GM19395 (cell line): ENCODE measurements around the gene UBE2J1.
A peak's percentile ranks its signal among the peaks of the same experiment; 100 is the strongest.
"Not testable (repeated sequence)": the region's sequence is repeated elsewhere in the genome, so short reads cannot be mapped to it uniquely, and the experiment has no call there.

Experiments
- ATAC-seq: cut with Tn5 transposase; IDR thresholded peaks from one replicate; pipeline ENCODE4 v1.9.1; 2021; ENCODE audit warnings: mild to moderate bottlenecking, moderate library complexity; ENCODE audit not compliant: unreplicated experiment

The UBE2J1 gene, protein sequence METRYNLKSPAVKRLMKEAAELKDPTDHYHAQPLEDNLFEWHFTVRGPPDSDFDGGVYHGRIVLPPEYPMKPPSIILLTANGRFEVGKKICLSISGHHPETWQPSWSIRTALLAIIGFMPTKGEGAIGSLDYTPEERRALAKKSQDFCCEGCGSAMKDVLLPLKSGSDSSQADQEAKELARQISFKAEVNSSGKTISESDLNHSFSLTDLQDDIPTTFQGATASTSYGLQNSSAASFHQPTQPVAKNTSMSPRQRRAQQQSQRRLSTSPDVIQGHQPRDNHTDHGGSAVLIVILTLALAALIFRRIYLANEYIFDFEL

DNA sequence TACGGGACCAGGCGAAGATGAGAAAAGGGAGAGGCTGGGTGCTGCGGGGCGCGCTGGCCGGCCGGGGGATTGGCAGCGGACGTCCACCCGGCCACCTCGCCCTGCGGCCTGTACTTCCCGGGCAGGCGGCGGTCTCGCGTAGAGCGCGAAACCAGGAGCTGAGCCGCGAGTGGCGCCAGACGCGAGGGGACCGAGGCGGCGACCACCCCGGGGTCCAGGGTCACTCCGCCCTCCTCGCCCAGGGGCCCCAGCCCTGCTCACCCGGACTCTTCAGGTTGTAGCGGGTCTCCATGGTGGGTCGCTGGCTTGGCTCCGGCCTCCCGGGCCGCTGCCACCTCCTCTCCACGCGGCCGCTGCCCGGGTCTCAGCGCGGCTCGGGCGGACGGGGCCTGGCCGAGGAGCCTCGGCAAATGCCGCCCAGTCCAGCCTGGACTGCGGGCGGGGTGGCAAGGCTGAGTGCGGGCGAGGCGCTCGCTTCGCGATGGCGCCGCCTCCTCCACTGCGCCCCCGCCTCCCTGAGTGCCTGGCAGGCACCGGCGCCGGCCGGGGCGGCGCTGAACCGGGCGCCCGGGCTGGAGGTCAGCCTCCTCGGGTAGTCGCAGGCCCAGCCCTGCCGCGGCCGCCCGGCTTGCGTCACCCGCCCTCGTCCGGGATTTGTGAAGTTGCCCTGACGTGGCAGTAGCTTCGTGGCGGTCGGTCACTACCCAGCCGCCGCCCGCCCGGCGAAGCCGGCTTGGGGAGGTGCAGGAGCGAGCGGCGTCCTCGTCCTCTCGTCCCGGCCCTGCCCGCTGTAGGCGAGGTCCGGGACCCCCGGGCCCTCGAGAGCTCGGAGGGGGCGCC is at the start of gene UBE2J1:
Gene UBE2J1 (minus strand): TSS at position 445 of the 840 bp plus-strand sequence. CDS start 153 bp downstream, at position 292.
- ATAC-seq = peak; percentile 33

GRCh38 chr6:89400912-89401399 is 48.4 kb upstream of the UBE2J1 start:
- no peak for ATAC-seq

GRCh38 chr6:89400050-89400449 is 47.5 kb upstream of the UBE2J1 start:
- no peak for ATAC-seq

GRCh38 chr6:89398762-89399525 is 46.4 kb upstream of the UBE2J1 start:
- ATAC-seq = no peak

- not testable (repeated sequence) for ATAC-seq
Observed at GRCh38 chr6:89397884-89398283, 45.4 kb upstream of the UBE2J1 start.

DNA sequence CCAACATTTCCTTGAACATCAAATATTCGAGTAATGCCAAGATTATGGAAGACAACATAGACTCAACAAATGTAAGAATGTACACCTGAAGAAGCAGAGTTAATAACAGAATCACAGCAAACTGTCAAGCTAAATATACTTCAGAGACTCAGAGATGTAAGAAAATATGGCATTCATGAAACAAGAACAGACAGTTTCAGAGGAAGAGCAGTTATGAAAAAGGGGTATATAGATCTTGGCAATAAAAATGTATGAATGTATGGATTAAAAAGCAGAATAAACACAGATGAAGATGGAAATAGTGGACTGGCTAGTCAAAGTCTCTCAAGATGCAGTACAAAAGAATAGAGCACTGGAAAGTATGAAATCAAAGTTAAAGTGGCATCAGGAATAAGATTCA is 41.1 kb upstream of the UBE2J1 start:
- ATAC-seq = no peak

DNA sequence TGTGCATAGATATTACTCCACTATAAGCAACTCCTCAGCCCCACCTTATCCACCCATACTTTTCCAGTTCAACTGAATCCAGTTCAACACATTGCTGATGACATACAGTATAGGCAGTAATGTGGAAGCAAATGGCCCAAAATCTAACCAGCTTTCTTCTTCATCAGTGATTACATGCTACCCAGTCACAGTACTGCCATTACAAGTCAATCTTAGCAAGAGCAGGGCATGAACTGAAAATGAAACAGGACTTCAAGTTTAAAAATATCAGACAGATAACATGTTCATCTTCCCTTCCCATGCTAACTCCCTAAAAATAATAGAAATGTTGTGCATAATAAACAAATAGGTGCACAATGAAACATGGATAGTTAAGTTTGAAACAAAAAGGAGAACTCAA is 40.3 kb upstream of the UBE2J1 start:
- ATAC-seq = no peak

- ATAC-seq = no peak
Observed at GRCh38 chr6:89388846-89389245, 36.3 kb upstream of the UBE2J1 start.

DNA sequence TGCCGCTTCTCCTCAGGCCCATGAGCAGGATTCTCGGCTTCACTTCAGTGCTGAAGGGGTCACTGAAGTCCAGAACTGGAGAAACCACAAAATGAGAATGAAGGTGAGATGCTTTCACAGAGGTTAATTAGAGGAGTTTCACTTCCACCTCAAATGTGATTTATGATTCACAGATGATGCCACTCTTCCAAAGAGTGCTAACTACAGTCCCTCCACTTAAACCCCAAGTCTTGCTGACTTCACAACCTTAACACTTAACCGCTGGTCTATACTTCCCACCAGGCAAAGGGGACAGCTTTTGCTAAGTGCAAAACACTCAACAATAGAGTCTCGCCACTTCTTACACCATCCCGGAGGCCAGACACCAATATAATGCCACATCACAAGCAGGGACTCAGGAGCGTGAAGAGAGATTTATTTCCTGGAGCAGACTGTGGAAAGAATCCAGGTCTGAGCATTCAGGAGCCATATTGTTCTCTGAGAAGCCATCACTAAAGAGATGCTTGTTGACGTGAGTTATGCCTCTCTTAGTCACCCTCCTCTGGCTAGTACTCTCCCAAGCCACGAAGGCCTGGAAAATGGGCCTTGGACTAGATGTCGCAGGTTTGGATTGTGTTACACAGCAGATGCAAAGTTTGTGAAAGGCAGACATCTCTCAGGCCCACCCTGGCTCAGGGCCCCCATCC is 35.1 kb upstream of the UBE2J1 start:
- ATAC-seq = peak; percentile 96

GRCh38 chr6:89386917-89387491 is 34.5 kb upstream of the UBE2J1 start:
- ATAC-seq = peak; percentile 35

DNA sequence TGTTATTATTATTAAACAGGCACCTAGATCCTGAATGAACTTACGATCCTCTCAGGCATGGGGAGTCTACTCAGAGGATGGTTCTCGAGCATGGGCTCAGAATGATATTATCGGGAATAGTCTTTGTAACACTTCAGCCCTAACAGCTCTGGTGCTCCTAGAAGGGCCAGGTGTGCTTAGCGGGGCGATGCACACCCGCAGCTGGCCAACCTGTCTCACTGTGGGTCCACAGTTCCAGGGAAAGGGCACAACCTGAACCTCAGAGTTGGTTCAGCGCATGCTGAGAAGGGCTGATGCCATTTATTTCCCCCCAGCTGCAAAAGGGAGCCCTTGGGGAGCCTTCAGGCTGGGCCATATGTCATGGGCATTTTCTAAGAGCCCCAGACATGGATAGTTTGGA is 33.3 kb upstream of the UBE2J1 start:
- ATAC-seq = no peak

DNA sequence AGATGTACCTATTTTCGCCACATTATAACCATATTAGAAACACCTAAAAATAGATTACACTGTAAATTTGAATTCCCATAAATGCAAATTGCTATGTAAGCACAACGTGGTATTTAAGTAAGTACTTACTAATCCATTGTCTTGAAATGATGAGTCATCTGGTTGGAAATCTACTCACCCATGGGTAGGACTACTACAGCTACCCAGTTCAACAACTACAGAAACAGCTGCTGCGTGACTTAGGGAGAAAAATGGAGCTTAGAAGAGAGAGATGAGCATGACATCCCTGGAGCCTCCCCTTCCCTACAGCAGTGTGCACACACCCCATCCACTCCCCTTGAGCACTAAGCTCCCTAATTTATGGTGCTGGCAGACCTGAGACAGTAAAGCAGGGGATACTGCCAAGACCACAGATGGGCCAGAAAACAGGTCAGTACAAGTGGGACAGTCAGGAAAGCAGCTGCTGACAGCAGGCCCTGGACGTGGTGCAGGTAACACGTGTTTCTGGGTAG is 32.7 kb upstream of the UBE2J1 start:
- ATAC-seq = peak; percentile 44

DNA sequence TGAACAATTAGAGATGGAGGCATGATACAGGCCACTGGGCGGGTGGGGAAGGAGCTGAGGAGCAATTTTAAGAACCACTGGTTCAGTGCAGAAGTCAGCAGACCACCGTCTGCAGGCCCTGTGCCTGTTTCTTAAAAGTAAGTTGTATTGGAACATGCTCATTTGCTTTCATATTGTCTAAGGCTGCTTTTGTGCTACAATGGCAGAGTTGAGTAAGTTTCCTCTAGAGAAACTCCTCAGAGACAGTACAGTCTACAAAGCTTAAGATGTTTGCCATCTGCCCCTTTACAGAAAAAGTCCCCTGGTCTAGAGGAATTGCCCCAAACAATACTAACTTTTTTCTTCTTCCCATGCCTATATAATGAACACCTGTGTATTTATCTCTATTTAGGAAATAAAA is 28.5 kb upstream of the UBE2J1 start:
- no peak for ATAC-seq

GRCh38 chr6:89379281-89379680 is 26.8 kb upstream of the UBE2J1 start:
- no peak for ATAC-seq

GRCh38 chr6:89378628-89379027 is 26.1 kb upstream of the UBE2J1 start:
- ATAC-seq = no peak

DNA sequence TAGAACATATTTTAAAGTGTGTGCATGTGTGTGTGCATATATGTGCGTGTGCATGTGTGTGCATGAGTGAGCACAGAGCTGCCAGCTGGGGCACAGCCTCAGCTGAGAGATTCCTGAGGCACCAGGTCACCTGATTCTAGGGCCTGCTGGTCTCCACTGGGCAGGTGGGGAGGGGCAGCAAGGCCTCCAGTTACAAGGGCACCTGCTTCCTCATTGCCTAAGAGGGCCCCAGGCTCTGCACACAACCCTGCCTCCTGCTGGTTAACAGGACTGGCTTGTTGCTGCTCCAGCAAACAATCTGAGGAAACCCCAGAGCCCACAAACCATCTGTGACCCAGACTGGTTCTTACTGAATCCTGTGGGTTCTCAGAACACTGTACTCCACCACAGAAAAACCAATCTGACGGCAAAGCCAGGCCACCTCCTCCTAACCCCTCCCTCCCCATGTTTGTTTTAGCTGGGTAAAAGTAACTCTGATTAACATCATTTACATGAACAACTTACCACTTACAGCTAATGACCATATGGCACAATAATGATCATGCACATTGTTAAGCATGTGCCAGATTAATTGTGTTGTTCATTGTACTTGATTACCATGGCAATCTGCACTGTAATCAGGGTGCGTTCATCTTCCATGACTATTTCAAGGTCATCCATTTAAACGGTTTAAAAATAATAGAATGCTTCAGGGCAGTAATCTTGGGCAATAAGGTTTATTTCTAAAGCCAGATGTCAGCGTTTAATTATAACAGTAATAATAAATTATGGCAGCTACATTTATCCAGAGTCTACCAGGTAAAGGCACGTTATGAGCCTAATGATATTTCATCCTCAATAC is 23.1 kb upstream of the UBE2J1 start:
- peak; percentile 83 for ATAC-seq

- ATAC-seq = peak; percentile 64
Observed at GRCh38 chr6:89372506-89372901, 20.0 kb upstream of the UBE2J1 start.

DNA sequence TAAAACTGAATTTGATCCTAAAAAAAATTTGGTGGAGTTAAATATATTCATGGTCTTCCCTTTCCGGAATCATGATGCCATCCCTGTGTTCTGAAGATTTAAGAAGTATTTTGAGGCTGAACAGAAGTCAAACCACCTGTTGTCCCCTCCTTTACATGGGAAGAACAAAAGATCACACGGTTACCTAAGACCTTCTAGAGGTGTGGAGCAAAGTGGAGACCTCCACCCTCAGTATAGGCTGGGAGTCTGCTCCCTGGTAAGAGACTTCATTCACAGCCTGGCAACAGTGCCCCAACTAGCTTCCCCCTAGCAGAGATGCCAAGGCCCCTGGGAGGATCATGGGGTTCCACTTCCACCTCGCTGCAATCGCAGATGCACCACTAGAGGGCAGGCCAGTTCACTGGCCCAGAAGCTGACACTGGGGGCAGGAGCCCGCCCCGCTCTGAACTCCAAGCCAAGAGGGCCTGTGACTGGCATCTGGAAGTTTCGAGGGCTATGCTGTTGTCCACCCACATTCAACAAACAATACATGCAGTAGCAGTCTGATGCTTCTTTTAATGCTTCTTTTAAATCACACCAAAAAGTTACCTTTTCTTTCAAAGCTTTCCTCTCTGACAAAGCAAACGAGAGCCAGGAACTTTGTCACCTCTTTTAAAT is 19.5 kb upstream of the UBE2J1 start:
- peak; percentile 74 for ATAC-seq

DNA sequence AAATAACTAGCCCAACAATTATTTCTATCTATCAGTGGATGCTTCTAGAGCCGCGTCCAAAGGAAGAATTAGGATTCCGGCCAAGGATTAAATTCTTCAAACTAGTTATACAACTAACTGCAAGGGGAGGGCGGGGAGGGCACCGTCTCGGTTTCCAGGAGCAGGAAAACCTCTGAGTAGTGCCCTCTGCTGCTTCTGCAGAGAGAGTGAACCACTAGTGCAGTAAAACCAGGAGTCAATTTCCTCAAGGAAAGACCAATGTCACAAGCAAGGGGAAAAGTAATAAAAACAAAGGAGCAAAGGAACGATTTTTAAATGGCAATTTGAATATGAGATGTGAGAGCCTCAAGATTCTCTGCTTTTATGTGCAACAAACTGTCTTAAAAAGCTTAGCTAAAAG is 16.5 kb upstream of the UBE2J1 start:
- no peak for ATAC-seq
